Kidney (tissue), 14 donors: ENCODE measurements around the gene GLIS1. TPM values are rescaled to one million over a fixed set of nuclear protein-coding genes. Genes with fewer than 3 reads are reported as not detected.
A peak's percentile ranks its signal among the peaks of the same experiment; 100 is the strongest.

Source experiments
- DNase-seq, 5 donors: peaks; one replicate each; pipeline ENCODE4 v3.0.0-alpha.2; 2013 to 2020
- FAIRE-seq: peaks from 2 replicates; lab custom pipeline; 2012; peaks lifted over from hg19 to GRCh38; lab: Jason Lieb, UNC
- H3K27ac ChIP-seq, 2 donors: one replicate each; pipeline ENCODE4 v1.7.0; 2013; ENCODE audit warnings: low read depth in 2 of 2, low read length in 2 of 2, inconsistent platforms in 1 of 2
- H3K27me3 ChIP-seq: one replicate; pipeline ENCODE4 v1.7.1; 2013; ENCODE audit warnings: low read length, inconsistent platforms; ENCODE audit not compliant: control insufficient read depth, insufficient read depth
- H3K36me3 ChIP-seq, 3 donors: one replicate each; pipeline versions ENCODE4 v1.7.0 to v1.7.1; 2013; ENCODE audit warnings: low read length in 3 of 3, control low read depth in 1 of 3, inconsistent platforms in 1 of 3; ENCODE audit not compliant: insufficient read depth in 3 of 3, control insufficient read depth in 2 of 3
- H3K4me1 ChIP-seq, 3 donors: one replicate each; pipeline versions ENCODE4 v1.7.0 to v1.7.1; 2013; ENCODE audit warnings: low read length in 3 of 3, inconsistent platforms in 1 of 3, low read depth in 1 of 3; ENCODE audit not compliant: control insufficient read depth in 2 of 3, insufficient read depth in 2 of 3
- H3K4me3 ChIP-seq, 3 donors: one replicate each; pipeline versions ENCODE4 v1.7.0 to v1.8.1; 2013; ENCODE audit warnings: low read length in 3 of 3, control low read depth in 1 of 3, inconsistent platforms in 1 of 3
- H3K9ac ChIP-seq, 3 donors: one replicate each; pipeline versions ENCODE4 v1.7.0 to v1.7.1; 2013; ENCODE audit warnings: low read length in 3 of 3, control low read depth in 1 of 3, inconsistent platforms in 1 of 3
- H3K9me3 ChIP-seq, 3 donors: one replicate each; pipeline versions ENCODE4 v1.7.0 to v1.7.1; 2013; ENCODE audit warnings: low read length in 3 of 3, control low read depth in 1 of 3, inconsistent platforms in 1 of 3; ENCODE audit not compliant: control insufficient read depth in 2 of 3, insufficient read depth in 1 of 3
- intact Hi-C: fragments of 100-400 bp; cut with DNase I; formaldehyde crosslinking; loops from one replicate; pipeline ENCODE4 v1.11.1; 2022
- polyA plus RNA-seq: library from polyadenylated mRNA; stranded (reverse); fragments of 350-450 nt; fragmentation: Illumina TruSeq; extraction: RNeasy Lipid Tissue Mini Kit (QIAGEN cat#74804); gene quantifications from one replicate; pipeline ENCODE4 v1.2.3, GENCODE V29; 2014; ENCODE audit warnings: low read depth, low replicate concordance; ENCODE audit not compliant: insufficient read depth
- total RNA-seq: library from RNA; stranded (reverse); fragmentation: NEBNext Ultra II Directional; extraction: Animal tissue kit (Norgen Biotek cat#: 25700); gene quantifications from one replicate; pipeline ENCODE4 v1.2.1, GENCODE V29; 2021
- TF ChIP-seq, protein P1 (sequence below): IDR thresholded peaks from 3 replicates; pipeline ENCODE4 v1.5.1; 2012; ENCODE audit warnings: mild to moderate bottlenecking, moderate library complexity, borderline replicate concordance; ENCODE audit not compliant: insufficient read depth; ENCODE audit errors: extremely low read depth
- donor health status: control.
- donor health status: control.
- donor health status: control.
- donor health status: control.
- donor health status: control.
- donor health status: DM: yes; HTN: yes; CAD: no.
- donor health status: Normal renal cell carcinoma (clear cell type).

The GLIS1 gene
- total and polyA plus RNA-seq, 2 donors from 2014 or later = 3.3 to 3.7 TPM

DNA sequence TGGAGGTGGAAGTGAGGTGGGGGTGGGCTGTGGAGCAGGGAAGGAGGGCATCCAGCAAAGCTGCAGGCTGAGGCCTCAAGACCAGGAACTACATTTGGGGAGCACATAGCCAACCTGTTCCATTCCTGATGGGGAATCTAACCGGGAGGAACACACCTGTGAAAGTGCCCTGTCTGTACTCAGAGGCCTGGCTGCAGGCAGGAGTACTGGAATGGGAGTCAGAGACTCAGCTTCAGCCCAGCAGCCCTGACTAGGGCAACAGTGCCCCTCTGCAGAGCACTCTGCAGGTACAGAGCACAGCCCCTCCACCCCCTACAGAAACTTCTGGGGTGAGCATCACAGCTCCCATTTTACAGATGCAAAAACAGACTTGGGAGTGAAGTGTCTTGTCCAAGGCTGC lies 153.4 kb downstream of the GLIS1 start:
- DNase-seq = peak in 2 of 5 donors; percentile 5 to 30
- no peaks in the 10 kb centered on the region for H3K27me3 ChIP-seq
- no peak for FAIRE-seq
- no peaks in the 10 kb centered on the region for H3K9me3 ChIP-seq
- intact Hi-C loops = no loop called here
- H3K36me3 ChIP-seq = no peaks in the 10 kb centered on the region
- H3K27ac ChIP-seq = no peak overlapping the region
- peaks cover 0 to 10% (median 0%) of the 10 kb centered on the region in 3 donors for H3K4me1 ChIP-seq
- H3K4me3 ChIP-seq = no peak overlapping the region
- no peak overlapping the region for H3K9ac ChIP-seq
- TF ChIP-seq, protein P1, sequence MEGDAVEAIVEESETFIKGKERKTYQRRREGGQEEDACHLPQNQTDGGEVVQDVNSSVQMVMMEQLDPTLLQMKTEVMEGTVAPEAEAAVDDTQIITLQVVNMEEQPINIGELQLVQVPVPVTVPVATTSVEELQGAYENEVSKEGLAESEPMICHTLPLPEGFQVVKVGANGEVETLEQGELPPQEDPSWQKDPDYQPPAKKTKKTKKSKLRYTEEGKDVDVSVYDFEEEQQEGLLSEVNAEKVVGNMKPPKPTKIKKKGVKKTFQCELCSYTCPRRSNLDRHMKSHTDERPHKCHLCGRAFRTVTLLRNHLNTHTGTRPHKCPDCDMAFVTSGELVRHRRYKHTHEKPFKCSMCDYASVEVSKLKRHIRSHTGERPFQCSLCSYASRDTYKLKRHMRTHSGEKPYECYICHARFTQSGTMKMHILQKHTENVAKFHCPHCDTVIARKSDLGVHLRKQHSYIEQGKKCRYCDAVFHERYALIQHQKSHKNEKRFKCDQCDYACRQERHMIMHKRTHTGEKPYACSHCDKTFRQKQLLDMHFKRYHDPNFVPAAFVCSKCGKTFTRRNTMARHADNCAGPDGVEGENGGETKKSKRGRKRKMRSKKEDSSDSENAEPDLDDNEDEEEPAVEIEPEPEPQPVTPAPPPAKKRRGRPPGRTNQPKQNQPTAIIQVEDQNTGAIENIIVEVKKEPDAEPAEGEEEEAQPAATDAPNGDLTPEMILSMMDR = no peak

DNA sequence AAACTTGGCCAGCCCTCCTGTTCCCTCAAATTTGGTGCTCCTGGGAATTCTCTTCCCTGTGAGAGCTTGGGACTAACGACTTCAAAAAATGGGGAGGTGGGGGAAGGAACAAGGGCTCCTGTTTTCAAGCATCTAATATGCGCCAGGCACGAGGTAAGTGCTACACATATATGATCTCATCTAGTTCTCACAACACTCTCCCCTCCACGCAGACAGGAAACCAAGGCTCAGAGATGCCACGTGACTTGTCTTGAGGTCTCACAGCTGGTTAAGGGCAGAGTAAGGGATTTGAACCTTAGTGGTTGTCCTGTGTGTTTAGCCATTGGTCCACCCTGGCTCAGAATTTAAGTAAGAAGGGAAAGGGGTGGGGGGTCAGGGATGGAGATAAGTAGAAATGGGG lies 153.8 kb downstream of the GLIS1 start:
- DNase-seq (peak in 4 of 5 donors; percentile 32 to 92 (median 58)), FAIRE-seq (no peak)
- TF ChIP-seq, protein P1 = no peak
- H3K27me3 ChIP-seq = no peaks in the 10 kb centered on the region
- no peak overlapping the region for H3K9ac ChIP-seq
- H3K36me3 ChIP-seq = no peaks in the 10 kb centered on the region
- intact Hi-C loops = no loop called here
- H3K9me3 ChIP-seq = no peaks in the 10 kb centered on the region
- no peak overlapping the region for H3K27ac ChIP-seq
- peaks cover 0 to 6% (median 0%) of the 10 kb centered on the region in 3 donors for H3K4me1 ChIP-seq
- no peak overlapping the region for H3K4me3 ChIP-seq

DNA sequence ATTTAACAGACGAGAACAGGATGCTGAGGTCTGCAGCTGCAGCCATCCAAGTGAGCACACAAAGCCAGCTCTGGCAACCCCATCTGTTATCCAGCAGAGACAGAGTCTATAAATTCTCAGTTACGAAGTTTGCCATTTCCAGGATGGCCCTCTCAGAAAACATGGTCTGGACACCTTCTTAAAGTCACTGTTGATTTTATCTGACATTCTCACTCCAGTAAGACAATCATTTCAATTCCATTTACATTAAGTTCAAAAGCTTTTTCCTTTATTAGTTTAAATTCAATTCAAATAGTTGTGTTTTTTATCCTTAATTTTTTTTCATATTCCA lies 154.2 kb downstream of the GLIS1 start:
- Histone ChIP-seq H3K27me3 (no peaks in the 10 kb centered on the region), H3K4me3 (no peak overlapping the region), H3K36me3 (no peaks in the 10 kb centered on the region), H3K9me3 (no peaks in the 10 kb centered on the region), H3K4me1 (peaks cover 0 to 3% (median 0%) of the 10 kb centered on the region in 3 donors), H3K9ac (no peak overlapping the region), H3K27ac (no peak overlapping the region)
- TF ChIP-seq, protein P1 = no peak
- intact Hi-C loops = no loop called here
- peak in 1 of 5 donors; percentile 38 for DNase-seq
- no peak for FAIRE-seq
